HEK293T (cell line): ENCODE data around the gene CPN1.

Source experiments
- BHLHE40 ChIP-seq: fragments of 450-650 bp; IDR thresholded peaks from 2 replicates; pipeline ENCODE4 v1.6.1; 2016; ENCODE audit warnings: mild to moderate bottlenecking, moderate library complexity, borderline replicate concordance
- FOXA1 ChIP-seq: fragments of 450-650 bp; IDR thresholded peaks from 2 replicates; pipeline ENCODE4 v1.6.1; 2016; ENCODE audit warnings: mild to moderate bottlenecking
- HDGF ChIP-seq: fragments of 450-650 bp; IDR thresholded peaks from 2 replicates; pipeline ENCODE4 v1.6.1; 2017; ENCODE audit warnings: antibody characterized with exemption, borderline replicate concordance
- L3MBTL2 ChIP-seq: fragments of 450-650 bp; conservative IDR thresholded peaks from 2 replicates; pipeline ENCODE4 v1.6.1; 2016; ENCODE audit warnings: mild to moderate bottlenecking
- NFRKB ChIP-seq: fragments of 450-650 bp; IDR thresholded peaks from 2 replicates; pipeline ENCODE4 v1.6.1; 2016; ENCODE audit warnings: mild to moderate bottlenecking, moderate library complexity
- SP1 ChIP-seq: fragments of 450-650 bp; IDR thresholded peaks from 2 replicates; pipeline ENCODE4 v1.6.1; 2017
- SUZ12 ChIP-seq: fragments of 450-650 bp; IDR thresholded peaks from 2 replicates; pipeline ENCODE4 v1.6.1; 2016; ENCODE audit warnings: mild to moderate bottlenecking
- ZNF384 ChIP-seq: fragments of 450-650 bp; IDR thresholded peaks from 2 replicates; pipeline ENCODE4 v1.6.1; 2016

GRCh38 chr10:100007231-100008141 is 74.2 kb downstream of the CPN1 start:
- TF ChIP-seq ZNF384 (no peak), SP1 (no peak), NFRKB (no peak), BHLHE40 (no peak), HDGF (no peak), SUZ12 (no peak), FOXA1 (no peak), L3MBTL2 (no peak)
